GM18858 (cell line): ENCODE measurements around the gene CHST8.

Experiments used
- ATAC-seq: cut with Tn5 transposase; IDR thresholded peaks from one replicate; pipeline ENCODE4 v1.9.1; 2021; ENCODE audit not compliant: unreplicated experiment

CHST8 gene

GRCh38 chr19:33756177-33756576 is 134.4 kb downstream of the CHST8 start:
- no peak for ATAC-seq

DNA sequence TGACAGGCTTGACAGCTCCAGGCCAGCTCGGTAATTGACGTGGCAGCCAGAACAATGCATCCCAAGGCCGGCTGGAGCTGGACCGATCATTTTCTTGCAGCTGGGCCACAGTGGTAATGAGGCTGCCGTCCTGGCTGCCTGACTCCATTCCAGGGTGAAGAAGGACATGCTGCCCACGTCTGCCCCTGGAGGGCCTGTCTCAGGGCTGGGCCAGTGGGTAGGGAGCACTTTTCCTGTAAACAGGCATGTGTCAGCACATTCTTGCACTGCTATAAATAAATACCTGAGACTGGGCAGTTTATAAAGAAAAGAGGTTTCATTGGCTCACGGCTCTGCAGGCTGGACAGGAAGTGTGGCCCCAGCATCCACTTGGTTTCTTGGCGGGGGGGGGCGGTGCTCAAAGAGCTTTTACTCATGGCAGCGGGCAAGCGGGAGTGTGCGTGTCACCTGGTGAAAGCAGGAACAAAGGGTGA is 136.8 kb downstream of the CHST8 start:
- no peak for ATAC-seq

DNA sequence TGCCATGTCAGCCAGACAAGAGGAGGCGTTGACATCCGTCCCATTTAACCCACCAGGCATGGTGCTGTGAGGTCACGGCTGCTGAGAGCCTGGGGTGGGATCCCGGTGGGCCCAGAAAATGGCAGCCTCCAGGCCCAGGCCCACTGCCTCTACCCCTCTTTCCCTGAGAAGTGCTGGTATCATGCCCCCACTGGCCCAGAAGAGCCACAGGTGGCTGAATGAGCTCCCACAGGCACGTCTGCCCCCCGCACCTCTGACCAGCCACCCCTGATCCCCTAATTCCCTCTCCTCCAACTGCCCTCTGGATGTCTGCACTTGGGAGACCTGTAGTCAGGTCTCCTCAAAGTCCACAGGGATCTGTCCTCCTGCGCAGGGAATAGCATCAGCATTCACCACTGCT is 137.6 kb downstream of the CHST8 start:
- ATAC-seq, result no peak

DNA sequence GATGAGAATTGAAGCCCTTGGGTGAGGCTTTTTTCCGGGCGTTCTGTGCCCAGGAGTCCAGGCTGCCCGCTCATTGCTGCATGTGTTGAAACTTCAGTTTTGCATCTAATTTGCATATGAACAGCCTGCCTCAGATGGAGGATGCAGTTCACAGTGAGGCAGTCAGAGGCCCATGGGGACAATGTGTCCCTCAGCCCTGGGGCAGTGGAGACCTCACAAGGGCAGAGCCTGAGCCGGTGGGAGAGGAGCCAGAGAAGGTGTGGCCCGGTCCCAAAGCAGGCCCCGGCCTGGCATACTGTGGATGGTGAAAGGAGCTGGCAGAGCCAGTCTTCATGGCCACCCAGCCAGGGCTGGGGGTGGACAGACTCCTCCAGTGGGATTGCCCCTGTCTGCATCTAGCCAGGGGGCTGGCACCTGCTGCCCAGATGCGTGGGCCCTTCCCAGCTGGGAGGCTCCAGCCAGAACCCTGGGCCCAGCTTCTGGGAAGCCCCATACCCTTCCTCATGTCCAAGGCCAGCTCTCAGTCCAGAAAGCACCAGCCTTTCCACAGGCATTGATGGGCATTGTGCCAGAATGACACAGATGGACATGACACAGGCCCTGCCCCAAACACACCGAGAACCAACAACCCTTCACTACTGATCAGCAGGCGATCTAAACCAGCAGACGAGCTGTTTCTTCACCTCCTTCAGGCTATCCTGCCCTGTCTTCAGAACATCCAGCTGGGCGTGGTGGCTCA is 142.0 kb downstream of the CHST8 start:
- no peak for ATAC-seq

- no peak for ATAC-seq
Observed at GRCh38 chr19:33766623-33767022, 144.9 kb downstream of the CHST8 start.

GRCh38 chr19:33767898-33768413 is 146.2 kb downstream of the CHST8 start:
- ATAC-seq, result no peak

GRCh38 chr19:33769208-33769607 is 147.5 kb downstream of the CHST8 start:
- ATAC-seq, result no peak

DNA sequence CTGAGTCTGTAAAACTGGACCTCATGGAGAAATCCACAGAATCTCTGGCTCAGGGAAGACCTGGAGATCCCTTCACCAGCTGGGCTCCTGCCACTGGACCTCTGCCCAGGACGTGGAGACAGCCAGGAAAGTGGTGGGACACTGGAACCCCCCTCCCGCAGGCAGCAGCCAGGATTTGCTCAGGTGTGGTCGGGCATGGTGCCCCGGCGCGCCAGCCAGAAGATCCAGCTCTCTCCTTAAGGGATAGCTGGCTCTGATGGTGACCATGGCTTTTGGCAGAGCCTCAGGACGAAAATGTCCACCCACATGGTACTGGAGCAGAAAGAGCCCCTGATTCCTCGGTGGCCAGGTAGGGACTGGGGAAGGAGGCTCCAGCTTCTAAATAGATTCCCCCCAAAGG is 148.4 kb downstream of the CHST8 start:
- ATAC-seq, result no peak

GRCh38 chr19:33771384-33772101 is 149.8 kb downstream of the CHST8 start:
- no peak for ATAC-seq

DNA sequence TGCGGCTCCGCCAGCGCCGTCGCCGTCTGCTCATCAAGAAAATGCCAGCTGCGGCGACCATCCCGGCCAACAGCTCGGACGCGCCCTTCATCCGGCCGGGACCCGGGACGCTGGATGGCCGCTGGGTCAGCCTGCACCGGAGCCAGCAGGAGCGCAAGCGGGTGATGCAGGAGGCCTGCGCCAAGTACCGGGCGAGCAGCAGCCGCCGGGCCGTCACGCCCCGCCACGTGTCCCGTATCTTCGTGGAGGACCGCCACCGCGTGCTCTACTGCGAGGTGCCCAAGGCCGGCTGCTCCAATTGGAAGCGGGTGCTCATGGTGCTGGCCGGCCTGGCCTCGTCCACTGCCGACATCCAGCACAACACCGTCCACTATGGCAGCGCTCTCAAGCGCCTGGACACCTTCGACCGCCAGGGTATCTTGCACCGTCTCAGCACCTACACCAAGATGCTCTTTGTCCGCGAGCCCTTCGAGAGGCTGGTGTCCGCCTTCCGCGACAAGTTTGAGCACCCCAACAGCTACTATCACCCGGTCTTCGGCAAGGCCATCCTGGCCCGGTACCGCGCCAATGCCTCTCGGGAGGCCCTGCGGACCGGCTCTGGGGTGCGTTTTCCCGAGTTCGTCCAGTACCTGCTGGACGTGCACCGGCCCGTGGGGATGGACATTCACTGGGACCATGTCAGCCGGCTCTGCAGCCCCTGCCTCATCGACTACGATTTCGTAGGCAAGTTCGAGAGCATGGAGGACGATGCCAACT is 150.5 kb downstream of the CHST8 start:
- no peak for ATAC-seq

DNA sequence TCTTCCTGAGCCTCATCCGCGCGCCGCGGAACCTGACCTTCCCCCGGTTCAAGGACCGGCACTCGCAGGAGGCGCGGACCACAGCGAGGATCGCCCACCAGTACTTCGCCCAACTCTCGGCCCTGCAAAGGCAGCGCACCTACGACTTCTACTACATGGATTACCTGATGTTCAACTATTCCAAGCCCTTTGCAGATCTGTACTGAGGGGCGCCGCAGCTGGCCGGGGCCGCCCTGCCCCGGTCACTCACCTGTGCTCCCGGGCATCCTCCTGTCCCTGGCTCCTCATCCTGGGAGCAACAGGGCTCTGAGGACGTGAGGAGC is 151.1 kb downstream of the CHST8 start:
- no peak for ATAC-seq

GRCh38 chr19:33773704-33774624 is 152.2 kb downstream of the CHST8 start:
- ATAC-seq, result no peak

- ATAC-seq, result no peak
Observed at GRCh38 chr19:33774751-33775150, 153.0 kb downstream of the CHST8 start.

DNA sequence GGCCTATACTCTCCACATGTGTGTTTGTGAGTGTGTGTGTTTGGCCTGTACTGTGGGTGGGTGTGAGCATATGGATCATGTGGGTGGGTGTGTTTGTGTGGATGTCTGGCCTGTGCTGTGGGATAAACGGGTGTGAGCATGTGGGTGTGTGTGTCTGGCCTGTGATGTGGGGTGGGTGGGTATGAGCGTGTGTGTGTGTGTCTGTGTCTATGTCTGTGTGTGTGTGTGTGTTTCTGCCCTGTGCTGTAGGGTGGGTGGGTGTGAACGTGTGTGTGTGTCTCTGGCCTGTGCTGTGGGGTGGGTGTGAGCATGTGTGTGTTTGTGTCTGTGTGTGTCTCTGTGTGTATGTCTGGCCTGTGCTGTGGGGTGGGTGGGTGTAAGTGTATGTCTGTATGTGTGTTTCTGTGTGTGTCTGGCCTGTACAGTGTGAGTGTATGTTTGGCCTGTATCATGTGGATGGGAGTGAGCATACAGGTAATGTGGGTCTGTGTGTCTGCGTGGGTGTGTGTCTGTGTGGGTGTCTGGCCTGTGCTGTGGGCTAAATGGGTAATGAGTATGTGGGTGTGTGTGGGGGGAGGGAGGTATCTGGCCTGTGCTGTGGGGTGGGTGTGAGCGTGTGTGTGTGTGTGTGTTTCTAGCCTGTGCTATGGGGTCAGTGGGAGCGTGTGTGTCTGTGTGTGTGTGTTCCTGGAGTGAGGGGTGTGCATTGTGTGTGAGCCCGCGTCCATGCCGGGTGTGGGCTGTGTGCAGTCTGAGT is 154.2 kb downstream of the CHST8 start:
- ATAC-seq, result no peak

DNA sequence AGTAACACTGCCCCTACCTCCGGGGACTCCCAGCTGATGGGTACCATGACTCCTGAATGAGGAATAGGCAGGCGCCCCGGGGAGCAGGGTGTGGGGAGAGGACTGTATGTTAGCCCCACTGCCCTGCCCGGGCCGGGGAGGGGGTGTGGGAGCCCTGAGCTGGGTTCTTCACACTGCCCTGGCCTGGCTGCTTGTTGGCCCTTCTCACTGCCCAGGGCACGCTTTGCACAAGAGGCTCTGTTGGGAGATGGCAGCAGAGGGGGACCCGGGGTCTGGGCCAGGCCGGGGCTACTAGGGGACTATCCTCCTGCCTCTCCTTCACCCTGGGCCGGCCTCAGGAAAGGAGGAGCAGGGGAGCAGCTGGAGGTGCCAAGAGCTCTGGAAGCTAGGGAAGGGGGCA is 155.6 kb downstream of the CHST8 start:
- ATAC-seq, result no peak

DNA sequence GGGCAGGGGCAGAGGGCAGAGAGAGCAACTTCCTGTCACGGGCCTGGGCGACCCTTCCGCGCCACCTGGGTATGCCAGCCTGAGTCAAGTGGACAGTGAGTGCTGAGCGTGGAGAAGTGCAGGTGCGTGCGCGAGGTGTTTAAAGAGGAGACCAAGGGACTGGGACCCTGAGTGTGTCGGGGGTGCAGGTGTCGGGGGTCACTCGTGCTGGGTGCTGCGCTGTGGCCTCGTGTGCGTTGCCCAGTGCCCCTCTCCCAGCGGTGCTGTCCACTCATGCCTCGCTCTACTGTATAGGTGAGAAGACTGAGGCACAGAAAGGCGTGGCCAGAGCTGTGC is 156.0 kb downstream of the CHST8 start:
- no peak for ATAC-seq

DNA sequence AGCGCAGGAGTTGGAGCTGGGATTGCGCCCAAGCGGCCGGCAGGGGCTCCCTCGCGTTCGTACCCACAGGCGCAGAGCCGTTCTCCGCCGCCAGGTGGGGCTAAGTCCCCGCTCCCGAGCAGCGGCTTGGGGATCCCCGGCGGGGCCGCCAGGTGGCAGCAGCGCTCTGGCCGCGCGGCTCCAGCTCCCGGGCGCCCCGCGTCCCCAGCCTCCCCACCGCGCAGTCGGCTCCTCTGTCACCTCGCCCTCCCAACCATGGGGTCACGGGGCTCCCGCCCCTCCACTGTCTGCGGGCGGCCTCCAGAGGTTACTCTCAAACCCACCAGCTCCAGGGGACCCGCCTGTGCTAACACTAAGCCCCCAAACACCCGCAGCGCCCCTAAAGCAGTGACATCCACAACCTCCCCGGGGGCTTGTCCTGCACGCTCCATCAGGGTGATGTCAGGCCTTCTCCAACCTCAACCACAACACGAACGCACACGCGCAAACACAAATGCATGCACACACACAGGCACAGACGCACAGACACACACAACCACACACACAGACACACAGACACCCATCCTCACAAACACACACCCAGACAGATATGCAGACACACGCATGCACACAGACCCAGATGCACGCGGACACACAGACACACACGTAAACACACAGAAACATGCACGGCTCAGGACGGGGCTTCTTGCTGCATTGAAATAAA is 156.5 kb downstream of the CHST8 start:
- no peak for ATAC-seq

GRCh38 chr19:33779849-33780248 is 158.1 kb downstream of the CHST8 start:
- ATAC-seq, result no peak

DNA sequence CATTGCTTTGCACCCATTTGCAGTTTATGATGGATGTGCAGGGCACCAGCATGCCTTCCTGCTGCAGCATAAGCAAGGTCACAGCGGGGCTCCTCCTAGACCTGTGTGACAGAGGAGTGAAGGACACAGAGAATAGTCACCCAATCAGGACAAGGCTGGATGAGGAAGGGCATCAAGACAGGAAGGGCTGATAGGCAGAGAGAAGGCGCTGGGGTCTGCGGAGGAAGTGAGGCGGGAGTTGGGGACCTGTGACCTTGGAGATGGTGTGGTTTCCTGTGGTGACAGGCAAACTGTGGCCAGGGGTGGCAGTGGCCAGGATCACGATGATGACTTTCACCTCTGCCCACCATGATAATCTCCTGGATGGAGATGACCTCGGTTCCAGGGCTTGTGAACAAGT is 158.5 kb downstream of the CHST8 start:
- ATAC-seq, result no peak
